GM12891 (cell line): ENCODE results near the gene AGO4.

Experiments
- PAX5 ChIP-seq: IDR thresholded peaks from 2 replicates; pipeline ENCODE4 v1.6.1; 2011; ENCODE audit warnings: low read length, moderate library complexity, mild to moderate bottlenecking; ENCODE audit not compliant: insufficient read depth, severe bottlenecking
- POLR2A ChIP-seq: IDR thresholded peaks from 2 replicates; pipeline ENCODE4 v1.6.1; 2011; ENCODE audit warnings: low read depth, low read length, control low read depth
- POLR2AphosphoS5 ChIP-seq: IDR thresholded peaks from 2 replicates; pipeline ENCODE4 v1.6.1; 2011; ENCODE audit warnings: low read depth, low read length, control low read depth
- SPI1 ChIP-seq: IDR thresholded peaks from 2 replicates; pipeline ENCODE4 v1.6.1; 2011; ENCODE audit warnings: low read depth, low read length, control low read depth
- TAF1 ChIP-seq: IDR thresholded peaks from 2 replicates; pipeline ENCODE4 v1.6.1; 2011; ENCODE audit warnings: low read depth, low read length, control low read depth

DNA sequence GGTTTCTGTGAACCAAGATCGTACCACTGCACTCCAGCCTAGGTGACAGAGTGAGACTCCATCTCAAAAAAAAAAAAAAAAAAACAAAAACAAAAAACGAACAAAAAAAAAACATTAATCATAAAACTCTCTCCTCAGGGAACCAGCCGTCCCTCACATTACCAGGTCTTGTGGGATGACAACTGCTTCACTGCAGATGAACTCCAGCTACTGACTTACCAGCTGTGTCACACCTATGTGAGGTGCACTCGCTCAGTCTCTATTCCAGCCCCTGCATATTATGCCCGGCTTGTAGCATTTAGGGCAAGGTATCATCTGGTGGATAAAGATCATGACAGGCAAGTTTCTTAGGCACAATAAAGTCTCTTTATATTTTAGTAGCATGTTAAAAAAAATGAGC lies 42.9 kb downstream of the AGO4 start:
- TF ChIP-seq POLR2AphosphoS5 (no peak), POLR2A (no peak), TAF1 (no peak), SPI1 (no peak), PAX5 (no peak)
